A673 (cell line): ENCODE data around the gene EEFSEC. TPM values are rescaled to one million over a fixed set of nuclear protein-coding genes. Genes with fewer than 3 reads are reported as not detected.

Source experiments
- BruUV-seq: library from RNA; stranded (reverse); fragments of 400-500 nt; replicated peaks from 2 replicates; lab custom pipeline; 2021; lab: Mats Ljungman, UMichigan
- CTCF ChIA-PET: fragments of 300-600 bp; sonication (Branson Sonifier 250); formaldehyde crosslinking; loops from one replicate; lab custom pipeline; 2022; ENCODE audit warnings: antibody characterized with exemption; lab: Charles Lee
- POLR2A ChIA-PET: fragments of 300-600 bp; sonication (Branson Sonifier 250); formaldehyde crosslinking; loops from one replicate; lab custom pipeline; 2022; ENCODE audit warnings: antibody characterized with exemption; ENCODE audit not compliant: low non-redundant PET; lab: Charles Lee
- DNase-seq: peaks from one replicate; pipeline ENCODE4 v3.0.0-alpha.2; 2015; ENCODE audit warnings: low spot score
- H3K27ac ChIP-seq: fragments of 200-600 bp; sonication (generic); 2 replicates; pipeline ENCODE4 v1.5.1; 2016; ENCODE audit warnings: mixed run types, low read depth, mild to moderate bottlenecking, mixed read lengths, antibody characterized with exemption, low read length; ENCODE audit not compliant: poor library complexity, severe bottlenecking
- H3K27me3 ChIP-seq: fragments of 200-600 bp; sonication (generic); replicated peaks from 2 replicates; pipeline ENCODE4 v1.6.1; 2017; ENCODE audit warnings: mixed run types, low read depth, mild to moderate bottlenecking, mixed read lengths, antibody characterized with exemption, low read length; ENCODE audit not compliant: insufficient read depth, poor library complexity
- H3K36me3 ChIP-seq: fragments of 200-600 bp; sonication (generic); 2 replicates; pipeline ENCODE4 v1.6.1; 2016; ENCODE audit warnings: mixed run types, mild to moderate bottlenecking, mixed read lengths, antibody characterized with exemption, low read length; ENCODE audit not compliant: insufficient read depth, poor library complexity, severe bottlenecking
- H3K4me1 ChIP-seq: fragments of 200-600 bp; sonication (generic); 2 replicates; pipeline ENCODE4 v1.6.1; 2017; ENCODE audit warnings: mixed run types, mild to moderate bottlenecking, mixed read lengths, antibody characterized with exemption, low read length; ENCODE audit not compliant: insufficient read depth, poor library complexity, severe bottlenecking
- H3K4me3 ChIP-seq: fragments of 200-600 bp; sonication (generic); 2 replicates; pipeline ENCODE4 v1.5.1; 2016; ENCODE audit warnings: low read depth, mixed run types, mild to moderate bottlenecking, mixed read lengths, low read length; ENCODE audit not compliant: poor library complexity, severe bottlenecking
- H3K9me3 ChIP-seq: fragments of 200-600 bp; sonication (generic); 2 replicates; pipeline ENCODE4 v1.6.1; 2016; ENCODE audit warnings: mixed run types, low read depth, mild to moderate bottlenecking, mixed read lengths, antibody characterized with exemption, low read length; ENCODE audit not compliant: poor library complexity, severe bottlenecking
- EZH2 ChIP-seq: fragments of 200-600 bp; sonication (generic); IDR thresholded peaks from 2 replicates; pipeline ENCODE4 v1.6.1; 2017; ENCODE audit warnings: borderline replicate concordance, low read depth, mild to moderate bottlenecking, mixed read lengths, antibody characterized with exemption, low read length; ENCODE audit not compliant: poor library complexity, severe bottlenecking
- intact Hi-C: fragments of 100-400 bp; cut with micrococcal nuclease; formaldehyde crosslinking; loops from one replicate; pipeline ENCODE4 v1.10.0; 2022; ENCODE audit not compliant: unreplicated experiment
- total RNA-seq: library from RNA; stranded (reverse); gene quantifications from 2 replicates; pipeline ENCODE4 v1.2.3, GENCODE V29; 2021
- TF ChIP-seq, protein P1 (sequence below): fragments of 300-800, 200-600 bp; sonication (generic); conservative IDR thresholded peaks from 2 replicates; pipeline ENCODE4 v1.5.1; 2017; ENCODE audit warnings: low read depth, mild to moderate bottlenecking, antibody characterized with exemption, low read length, moderate library complexity, mixed read lengths

Gene EEFSEC
- total RNA-seq, 1 experiment from 2014 or later = 19.7 TPM

DNA sequence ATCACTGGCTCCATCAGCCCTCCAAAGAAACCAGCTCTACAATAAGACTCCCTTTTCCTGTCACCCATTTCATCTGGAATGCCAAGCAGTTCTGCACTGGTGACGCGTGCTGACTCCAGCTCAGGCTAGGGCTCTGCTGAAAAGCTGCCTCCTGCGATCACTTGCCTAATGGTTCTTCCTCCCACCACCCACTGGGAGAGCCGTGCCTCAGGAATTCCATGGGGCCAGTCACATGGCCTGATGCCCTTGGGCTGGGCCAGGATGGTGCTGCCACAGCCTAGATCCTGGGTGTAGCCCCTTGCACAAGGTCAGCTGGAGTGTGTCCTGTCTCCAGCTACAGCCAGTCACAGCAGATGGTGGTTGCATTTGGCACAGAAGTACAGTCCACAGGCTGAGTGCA, 214.5 kb downstream of the EEFSEC start:
- POLR2A ChIA-PET = no interaction called here
- no peaks in the 10 kb centered on the region for H3K36me3 ChIP-seq
- H3K4me1 ChIP-seq = no peaks in the 10 kb centered on the region
- no peaks in the 10 kb centered on the region for H3K27me3 ChIP-seq
- no peak overlapping the region for H3K27ac ChIP-seq
- intact Hi-C loops = no loop called here
- DNase-seq = no peak
- no TSS peak for BruUV-seq
- TF ChIP-seq, protein P1, sequence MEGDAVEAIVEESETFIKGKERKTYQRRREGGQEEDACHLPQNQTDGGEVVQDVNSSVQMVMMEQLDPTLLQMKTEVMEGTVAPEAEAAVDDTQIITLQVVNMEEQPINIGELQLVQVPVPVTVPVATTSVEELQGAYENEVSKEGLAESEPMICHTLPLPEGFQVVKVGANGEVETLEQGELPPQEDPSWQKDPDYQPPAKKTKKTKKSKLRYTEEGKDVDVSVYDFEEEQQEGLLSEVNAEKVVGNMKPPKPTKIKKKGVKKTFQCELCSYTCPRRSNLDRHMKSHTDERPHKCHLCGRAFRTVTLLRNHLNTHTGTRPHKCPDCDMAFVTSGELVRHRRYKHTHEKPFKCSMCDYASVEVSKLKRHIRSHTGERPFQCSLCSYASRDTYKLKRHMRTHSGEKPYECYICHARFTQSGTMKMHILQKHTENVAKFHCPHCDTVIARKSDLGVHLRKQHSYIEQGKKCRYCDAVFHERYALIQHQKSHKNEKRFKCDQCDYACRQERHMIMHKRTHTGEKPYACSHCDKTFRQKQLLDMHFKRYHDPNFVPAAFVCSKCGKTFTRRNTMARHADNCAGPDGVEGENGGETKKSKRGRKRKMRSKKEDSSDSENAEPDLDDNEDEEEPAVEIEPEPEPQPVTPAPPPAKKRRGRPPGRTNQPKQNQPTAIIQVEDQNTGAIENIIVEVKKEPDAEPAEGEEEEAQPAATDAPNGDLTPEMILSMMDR = no peak
- no peak for TF ChIP-seq EZH2
- H3K9me3 ChIP-seq = no peaks in the 10 kb centered on the region
- CTCF ChIA-PET = no interaction called here
- no peak overlapping the region for H3K4me3 ChIP-seq

GRCh38 chr3:128368626-128369025, 215.3 kb downstream of the EEFSEC start:
- Histone ChIP-seq H3K27me3 (no peaks in the 10 kb centered on the region), H3K27ac (no peak overlapping the region), H3K9me3 (no peaks in the 10 kb centered on the region), H3K4me3 (no peak overlapping the region), H3K36me3 (no peaks in the 10 kb centered on the region), H3K4me1 (no peaks in the 10 kb centered on the region)
- CTCF ChIA-PET = no interaction called here
- no TSS peak for BruUV-seq
- no peak for DNase-seq
- POLR2A ChIA-PET = no interaction called here
- no peak for TF ChIP-seq EZH2
- TF ChIP-seq, protein P1 = no peak
- intact Hi-C loops = no loop called here

DNA sequence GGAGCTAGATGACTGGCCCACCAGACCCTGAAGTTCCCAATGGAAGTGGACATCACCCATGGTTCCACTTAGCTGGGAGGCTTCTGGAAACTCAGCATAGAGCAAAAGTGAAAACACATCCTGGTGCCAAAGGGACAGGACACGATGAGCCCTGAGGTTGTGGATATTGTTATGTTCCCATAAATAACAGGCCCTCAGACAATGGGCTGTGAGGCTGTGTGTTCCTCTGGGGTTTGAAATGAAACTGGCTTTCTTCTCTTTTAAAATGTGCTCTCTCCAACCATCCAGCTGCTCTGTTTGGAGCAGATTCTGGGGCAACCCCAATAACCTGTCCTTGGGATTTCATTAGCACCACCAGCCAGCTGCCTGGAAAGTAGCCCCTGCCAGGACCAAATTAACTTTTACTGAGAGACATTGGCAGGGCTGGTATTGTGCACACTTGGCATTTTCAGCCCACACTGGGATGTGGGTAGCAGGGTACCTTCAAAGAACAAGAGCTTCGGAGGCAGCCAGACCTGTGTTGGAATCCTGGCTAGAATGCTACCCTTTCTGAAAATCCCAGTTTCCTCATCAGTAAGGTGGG, 215.9 kb downstream of the EEFSEC start:
- intact Hi-C loops = no loop called here
- BruUV-seq = no TSS peak
- Histone ChIP-seq H3K4me1 (no peaks in the 10 kb centered on the region), H3K27me3 (no peaks in the 10 kb centered on the region), H3K36me3 (no peaks in the 10 kb centered on the region), H3K27ac (no peak overlapping the region), H3K9me3 (no peaks in the 10 kb centered on the region), H3K4me3 (no peak overlapping the region)
- ChIA-PET CTCF (no interaction called here), POLR2A (no interaction called here)
- no peak for DNase-seq
- TF ChIP-seq, protein P1 = no peak
- TF ChIP-seq EZH2 = no peak
